GM12878 (cell line): ENCODE results near the gene GCA.

Experiments
- BRCA1 ChIP-seq: IDR thresholded peaks from 2 replicates; pipeline ENCODE4 v1.6.1; 2011; ENCODE audit warnings: low read depth, low read length, improper control_type of control experiment
- ETV6 ChIP-seq, 2 experiments: fragments of 450-650 bp in 1 of 2; IDR thresholded peaks in 1 of 2; conservative IDR thresholded peaks in 1 of 2; 2 replicates each; pipeline ENCODE4 v1.6.1; 2014; ENCODE audit warnings: antibody characterized with exemption in 1 of 2, borderline replicate concordance in 1 of 2, low read depth in 1 of 2, mild to moderate bottlenecking in 1 of 2, moderate library complexity in 1 of 2
- MYB ChIP-seq: fragments of 150-350 bp; IDR thresholded peaks from 2 replicates; pipeline ENCODE4 v1.6.1; 2014; ENCODE audit warnings: mild to moderate bottlenecking, low read depth, low read length, borderline replicate concordance
- MYC ChIP-seq: IDR thresholded peaks from 2 replicates; pipeline ENCODE4 v1.6.1; 2011; ENCODE audit warnings: mild to moderate bottlenecking, low read length, moderate library complexity, inconsistent platforms; ENCODE audit not compliant: insufficient read depth, insufficient replicate concordance, insufficient read length, severe bottlenecking
- PAX5 ChIP-seq: IDR thresholded peaks from 2 replicates; pipeline ENCODE4 v1.6.1; 2011; ENCODE audit warnings: low read depth, low read length, borderline replicate concordance
- POLR2A ChIP-seq: IDR thresholded peaks from 2 replicates; pipeline ENCODE4 v1.6.1; 2011; ENCODE audit warnings: low read depth, mild to moderate bottlenecking, low read length
- RAD51 ChIP-seq: fragments of 450-650 bp; IDR thresholded peaks from 2 replicates; pipeline ENCODE4 v1.6.1; 2016; ENCODE audit warnings: moderate library complexity, mild to moderate bottlenecking, inconsistent platforms
- SIN3A ChIP-seq: IDR thresholded peaks from 2 replicates; pipeline ENCODE4 v1.6.1; 2012; ENCODE audit warnings: low read depth, low read length, improper control_type of control experiment
- TBL1XR1 ChIP-seq: IDR thresholded peaks from 2 replicates; pipeline ENCODE4 v1.6.1; 2012; ENCODE audit warnings: low read depth, low read length, improper control_type of control experiment
- TF ChIP-seq, protein P1 (sequence below), 3 experiments: IDR thresholded peaks in 2 of 3; conservative IDR thresholded peaks in 1 of 3; 2 replicates each; pipeline ENCODE4 v1.5.1; 2011; ENCODE audit warnings: low read depth in 3 of 3, low read length in 3 of 3, mild to moderate bottlenecking in 3 of 3, control low read depth in 2 of 3, moderate library complexity in 2 of 3, inconsistent platforms in 1 of 3, mixed read lengths in 1 of 3; ENCODE audit not compliant: control insufficient read depth in 2 of 3, insufficient read depth in 1 of 3; ENCODE audit errors: extremely low read depth in 1 of 3
- TF ChIP-seq, protein P2 (sequence below): IDR thresholded peaks from 2 replicates; pipeline ENCODE4 v1.6.1; 2011; ENCODE audit warnings: low read depth, low read length, improper control_type of control experiment, borderline replicate concordance

DNA sequence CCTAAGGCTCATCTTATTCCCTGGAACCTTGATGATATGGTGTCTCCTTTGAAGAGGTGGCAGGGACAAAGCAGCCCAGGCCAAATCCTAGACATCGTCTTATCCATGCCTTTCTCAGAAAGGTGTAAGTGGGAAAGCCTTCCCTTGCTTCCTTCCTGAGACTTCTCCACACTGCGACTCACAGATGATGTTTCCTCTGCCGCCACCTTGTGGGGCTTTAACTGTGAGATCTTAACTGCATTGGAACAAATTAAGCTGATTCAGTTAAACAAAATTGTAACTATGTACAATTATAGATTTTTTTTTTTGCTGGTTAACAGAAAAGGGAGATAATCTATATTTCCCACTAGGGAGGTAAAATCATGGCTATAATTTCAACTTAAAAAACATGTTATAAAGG is 10.0 kb upstream of the GCA start:
- TF ChIP-seq, protein P1, sequence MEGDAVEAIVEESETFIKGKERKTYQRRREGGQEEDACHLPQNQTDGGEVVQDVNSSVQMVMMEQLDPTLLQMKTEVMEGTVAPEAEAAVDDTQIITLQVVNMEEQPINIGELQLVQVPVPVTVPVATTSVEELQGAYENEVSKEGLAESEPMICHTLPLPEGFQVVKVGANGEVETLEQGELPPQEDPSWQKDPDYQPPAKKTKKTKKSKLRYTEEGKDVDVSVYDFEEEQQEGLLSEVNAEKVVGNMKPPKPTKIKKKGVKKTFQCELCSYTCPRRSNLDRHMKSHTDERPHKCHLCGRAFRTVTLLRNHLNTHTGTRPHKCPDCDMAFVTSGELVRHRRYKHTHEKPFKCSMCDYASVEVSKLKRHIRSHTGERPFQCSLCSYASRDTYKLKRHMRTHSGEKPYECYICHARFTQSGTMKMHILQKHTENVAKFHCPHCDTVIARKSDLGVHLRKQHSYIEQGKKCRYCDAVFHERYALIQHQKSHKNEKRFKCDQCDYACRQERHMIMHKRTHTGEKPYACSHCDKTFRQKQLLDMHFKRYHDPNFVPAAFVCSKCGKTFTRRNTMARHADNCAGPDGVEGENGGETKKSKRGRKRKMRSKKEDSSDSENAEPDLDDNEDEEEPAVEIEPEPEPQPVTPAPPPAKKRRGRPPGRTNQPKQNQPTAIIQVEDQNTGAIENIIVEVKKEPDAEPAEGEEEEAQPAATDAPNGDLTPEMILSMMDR (IDR thresholded peaks at IDR 0.05 in 2 of 3, conservative IDR thresholded peaks at IDR 0.05 in 1 of 3; ENCODE audit: control insufficient read depth in 2 of 3, extremely low read depth in 1 of 3, insufficient read depth in 1 of 3, low read depth in 3 of 3, low read length in 3 of 3) = peak; percentile 55 to 81 (median 62)
- TF ChIP-seq ETV6 (conservative IDR thresholded peaks at IDR 0.05 in 1 of 2, IDR thresholded peaks at IDR 0.05 in 1 of 2; ENCODE audit: borderline replicate concordance in 1 of 2, low read depth in 1 of 2) (no peak), TBL1XR1 (no peak), POLR2A (no peak), BRCA1 (no peak), MYB (no peak), PAX5 (no peak), MYC (no peak), SIN3A (no peak), RAD51 (no peak)
- TF ChIP-seq, protein P2, sequence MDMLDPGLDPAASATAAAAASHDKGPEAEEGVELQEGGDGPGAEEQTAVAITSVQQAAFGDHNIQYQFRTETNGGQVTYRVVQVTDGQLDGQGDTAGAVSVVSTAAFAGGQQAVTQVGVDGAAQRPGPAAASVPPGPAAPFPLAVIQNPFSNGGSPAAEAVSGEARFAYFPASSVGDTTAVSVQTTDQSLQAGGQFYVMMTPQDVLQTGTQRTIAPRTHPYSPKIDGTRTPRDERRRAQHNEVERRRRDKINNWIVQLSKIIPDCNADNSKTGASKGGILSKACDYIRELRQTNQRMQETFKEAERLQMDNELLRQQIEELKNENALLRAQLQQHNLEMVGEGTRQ = no peak
